Esophagus squamous epithelium (tissue), 4 donors: ENCODE data around the gene ANO10.

Experiments
- CTCF ChIP-seq, 6 experiments: fragments of 450-650 bp in 4 of 6; fragments of 200-600 bp in 2 of 6; sonication (generic) in 2 of 6; IDR thresholded peaks; one replicate each; pipeline ENCODE4 v1.5.1; 2016 to 2019; ENCODE audit warnings: antibody characterized with exemption in 6 of 6, mild to moderate bottlenecking in 4 of 6, moderate library complexity in 4 of 6
- POLR2A ChIP-seq, 4 donors: fragments of 450-650 bp; IDR thresholded peaks; one replicate each; pipeline ENCODE4 v1.6.1; 2017; ENCODE audit warnings: antibody characterized with exemption in 4 of 4, mild to moderate bottlenecking in 4 of 4, moderate library complexity in 3 of 4

DNA sequence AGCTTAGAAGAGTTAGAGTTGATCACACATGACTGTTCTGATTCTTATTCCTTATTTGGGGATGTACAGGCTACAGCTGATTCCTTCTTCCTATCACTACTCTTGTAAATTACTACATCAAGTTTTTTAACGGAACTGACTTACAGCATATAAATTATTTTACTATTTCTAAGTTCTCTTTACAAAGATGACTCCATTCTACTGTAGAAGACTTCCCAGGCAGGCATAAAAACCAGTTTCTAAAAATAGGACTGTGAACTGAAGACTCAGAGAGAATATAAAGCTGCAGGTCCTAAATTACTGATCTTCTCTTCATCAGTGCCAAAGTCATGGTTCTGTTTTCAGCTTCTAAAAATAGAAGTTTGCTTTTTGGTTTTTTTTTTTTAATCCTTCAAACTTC is 38.9 kb downstream of the ANO10 start:
- no peak for TF ChIP-seq CTCF (IDR thresholded peaks at IDR 0.05)
- TF ChIP-seq POLR2A (IDR thresholded peaks at IDR 0.05), result no peak
